ENCODE measurements around the gene YPEL1. TPM values are rescaled to one million over a fixed set of nuclear protein-coding genes. Genes with fewer than 3 reads are reported as not detected.
"Not testable (repeated sequence)": the region's sequence is repeated elsewhere in the genome, so short reads cannot be mapped to it uniquely, and the experiment has no call there.

YPEL1 gene
- polyA plus RNA-seq, 1 donor from 2014 or later = 16.8 TPM

- H3K4me3 Mint-ChIP-seq = peak overlapping the region in 2 of 4 donors; percentile 25 to 68
- H3K36me3 Mint-ChIP-seq = peaks cover 2% of the 10 kb centered on the region
- H3K27ac Mint-ChIP-seq = peak overlapping the region in 1 of 3 donors; percentile 66
- no peaks in the 10 kb centered on the region for H3K9me3 Mint-ChIP-seq
- H3K4me1 Mint-ChIP-seq = peaks cover 12 to 19% (median 13%) of the 10 kb centered on the region in 3 donors
- no peaks in the 10 kb centered on the region for H3K27me3 Mint-ChIP-seq
Measured at GRCh38 chr22:21738081-21738480, 2.5 kb upstream of the YPEL1 start.

- Mint-ChIP-seq H3K27me3 (no peaks in the 10 kb centered on the region), H3K4me3 (peak overlapping the region in 3 of 4 donors; percentile 68 to 77 (median 72)), H3K4me1 (peaks cover 12 to 19% (median 13%) of the 10 kb centered on the region in 3 donors), H3K27ac (peak overlapping the region in 1 of 3 donors; percentile 66), H3K36me3 (peaks cover 2% of the 10 kb centered on the region), H3K9me3 (no peaks in the 10 kb centered on the region)
Measured at GRCh38 chr22:21736948-21737347, 1.4 kb upstream of the YPEL1 start.

GRCh38 chr22:21736084-21736642 lies 569 bp upstream of the YPEL1 start:
- H3K36me3 Mint-ChIP-seq = peaks cover 2% of the 10 kb centered on the region
- H3K9me3 Mint-ChIP-seq = no peaks in the 10 kb centered on the region
- peaks cover 12 to 24% (median 13%) of the 10 kb centered on the region in 3 donors for H3K4me1 Mint-ChIP-seq
- no peaks in the 10 kb centered on the region for H3K27me3 Mint-ChIP-seq
- peak overlapping the region; percentile 9 to 97 (median 68) for H3K4me3 Mint-ChIP-seq
- peak overlapping the region in 1 of 3 donors; percentile 97 for H3K27ac Mint-ChIP-seq

GRCh38 chr22:21734540-21735199 lies 924 bp downstream of the YPEL1 start:
- Mint-ChIP-seq H3K27ac (peak overlapping the region; percentile 92 to 97 (median 94)), H3K27me3 (no peaks in the 10 kb centered on the region), H3K9me3 (no peaks in the 10 kb centered on the region), H3K4me1 (peaks cover 10 to 24% (median 13%) of the 10 kb centered on the region in 3 donors), H3K36me3 (no peaks in the 10 kb centered on the region), H3K4me3 (peak overlapping the region; percentile 91 to 97 (median 96))

GRCh38 chr22:21731503-21731902 lies 4.1 kb downstream of the YPEL1 start:
- H3K9me3 Mint-ChIP-seq = no peaks in the 10 kb centered on the region
- peak overlapping the region in 1 of 4 donors; percentile 40 for H3K4me3 Mint-ChIP-seq
- no peaks in the 10 kb centered on the region for H3K36me3 Mint-ChIP-seq
- H3K4me1 Mint-ChIP-seq = peaks cover 3 to 24% (median 20%) of the 10 kb centered on the region in 3 donors
- H3K27ac Mint-ChIP-seq = no peak overlapping the region
- no peaks in the 10 kb centered on the region for H3K27me3 Mint-ChIP-seq

- H3K4me1 Mint-ChIP-seq = peaks cover 3 to 24% (median 20%) of the 10 kb centered on the region in 3 donors
- peak overlapping the region in 2 of 4 donors; percentile 37 to 40 for H3K4me3 Mint-ChIP-seq
Measured at GRCh38 chr22:21730535-21731308, 4.9 kb downstream of the YPEL1 start.

GRCh38 chr22:21729184-21729583 lies 6.4 kb downstream of the YPEL1 start:
- not testable (repeated sequence) for H3K36me3 Mint-ChIP-seq, H3K9me3 Mint-ChIP-seq, H3K27ac Mint-ChIP-seq, H3K4me3 Mint-ChIP-seq, H3K27me3 Mint-ChIP-seq
- peaks cover 3 to 17% (median 8%) of the 10 kb centered on the region in 3 donors for H3K4me1 Mint-ChIP-seq

More at GRCh38 chr22:21730535-21731308, 4.9 kb downstream of the YPEL1 start:
- Mint-ChIP-seq H3K27me3 (no peaks in the 10 kb centered on the region), H3K36me3 (no peaks in the 10 kb centered on the region), H3K27ac (peak overlapping the region in 1 of 3 donors; percentile 82), H3K9me3 (no peaks in the 10 kb centered on the region)

GRCh38 chr22:21728270-21728669 lies 7.3 kb downstream of the YPEL1 start:
- Mint-ChIP-seq H3K4me1 (peaks cover 2 to 12% (median 6%) of the 10 kb centered on the region in 3 donors), H3K27ac (no peak overlapping the region), H3K9me3 (no peaks in the 10 kb centered on the region), H3K36me3 (peaks cover 2% of the 10 kb centered on the region), H3K27me3 (no peaks in the 10 kb centered on the region), H3K4me3 (no peak overlapping the region)

GRCh38 chr22:21727768-21728167 lies 7.8 kb downstream of the YPEL1 start:
- no peak overlapping the region for H3K4me3 Mint-ChIP-seq
- H3K9me3 Mint-ChIP-seq = no peaks in the 10 kb centered on the region
- H3K27ac Mint-ChIP-seq = no peak overlapping the region
- H3K27me3 Mint-ChIP-seq = no peaks in the 10 kb centered on the region
- H3K4me1 Mint-ChIP-seq = peaks cover 2 to 12% (median 6%) of the 10 kb centered on the region in 3 donors
- H3K36me3 Mint-ChIP-seq = peaks cover 2% of the 10 kb centered on the region

GRCh38 chr22:21727159-21727558 lies 8.4 kb downstream of the YPEL1 start:
- Mint-ChIP-seq H3K27ac (peak overlapping the region in 1 of 3 donors; percentile 67), H3K4me3 (no peak overlapping the region), H3K36me3 (peaks cover 2% of the 10 kb centered on the region), H3K27me3 (no peaks in the 10 kb centered on the region), H3K9me3 (no peaks in the 10 kb centered on the region), H3K4me1 (peaks cover 2 to 12% (median 6%) of the 10 kb centered on the region in 3 donors)

GRCh38 chr22:21726650-21727049 lies 8.9 kb downstream of the YPEL1 start:
- peak overlapping the region in 1 of 3 donors; percentile 62 for H3K27ac Mint-ChIP-seq

GRCh38 chr22:21725956-21726649 lies 9.5 kb downstream of the YPEL1 start:
- Mint-ChIP-seq H3K4me3 (no peak overlapping the region), H3K36me3 (peaks cover 4% of the 10 kb centered on the region), H3K4me1 (peaks cover 2 to 10% (median 7%) of the 10 kb centered on the region in 3 donors)

More at GRCh38 chr22:21726650-21727049, 8.9 kb downstream of the YPEL1 start:
- H3K9me3 Mint-ChIP-seq = no peaks in the 10 kb centered on the region
- peaks cover 2 to 12% (median 9%) of the 10 kb centered on the region in 3 donors for H3K4me1 Mint-ChIP-seq
- no peaks in the 10 kb centered on the region for H3K27me3 Mint-ChIP-seq
- H3K36me3 Mint-ChIP-seq = peaks cover 4% of the 10 kb centered on the region
- H3K4me3 Mint-ChIP-seq = no peak overlapping the region

GRCh38 chr22:21724496-21724895 lies 11.1 kb downstream of the YPEL1 start:
- not testable (repeated sequence) for H3K27me3 Mint-ChIP-seq, H3K9me3 Mint-ChIP-seq, H3K4me3 Mint-ChIP-seq, H3K27ac Mint-ChIP-seq, H3K36me3 Mint-ChIP-seq
- H3K4me1 Mint-ChIP-seq = peaks cover 2 to 10% (median 8%) of the 10 kb centered on the region in 3 donors

More at GRCh38 chr22:21725956-21726649, 9.5 kb downstream of the YPEL1 start:
- Mint-ChIP-seq H3K9me3 (no peaks in the 10 kb centered on the region), H3K27ac (peak overlapping the region in 1 of 3 donors; percentile 62), H3K27me3 (no peaks in the 10 kb centered on the region)

- H3K27me3 Mint-ChIP-seq, H3K9me3 Mint-ChIP-seq, H3K36me3 Mint-ChIP-seq, H3K27ac Mint-ChIP-seq, H3K4me3 Mint-ChIP-seq: not testable (repeated sequence)
- H3K4me1 Mint-ChIP-seq = peaks cover 9 to 13% (median 11%) of the 10 kb centered on the region in 3 donors
Measured at GRCh38 chr22:21721195-21721852, 14.3 kb downstream of the YPEL1 start.
